ENCODE data around the gene TBX21. TPM values are rescaled to one million over a fixed set of nuclear protein-coding genes. Genes with fewer than 3 reads are reported as not detected.

TBX21 gene
- total RNA-seq, 2 experiments from 2014 or later, result 10.6 to 12.3 TPM

GRCh38 chr17:47728214-47728877 lies 4.7 kb upstream of the TBX21 start:
- Histone ChIP-seq H3K27ac (ENCODE audit: low read depth in 1 of 2, low read length in 2 of 2) (no peak overlapping the region), H3K4me1 (ENCODE audit: insufficient read depth, low read length) (peaks cover 55% of the 10 kb centered on the region), H3K36me3 (ENCODE audit: insufficient read depth, low read length) (no peaks in the 10 kb centered on the region), H3K4me3 (ENCODE audit: low read length) (no peak overlapping the region), H3K9me3 (ENCODE audit: control insufficient read depth in 1 of 2, insufficient read depth in 1 of 2, low read length in 2 of 2) (no peaks in the 10 kb centered on the region), H3K27me3 (ENCODE audit: control insufficient read depth in 1 of 2, insufficient read depth in 2 of 2, low read length in 2 of 2) (no peaks in the 10 kb centered on the region)
- peaks cover 24% of the 10 kb centered on the region for H3K4me1 Mint-ChIP-seq (ENCODE audit: low read depth)
- H3K9me3 Mint-ChIP-seq, result no peaks in the 10 kb centered on the region
- DNase-seq (no peak), ATAC-seq (ENCODE audit: poor library complexity) (no peak)
- CTCF ChIA-PET, result no interaction called here
- no peak for TF ChIP-seq CTCF (IDR thresholded peaks at IDR 0.05)
- H3K36me3 Mint-ChIP-seq (ENCODE audit: low read depth), result no peaks in the 10 kb centered on the region
- peaks cover 24% of the 10 kb centered on the region for H3K27me3 Mint-ChIP-seq
- POLR2A ChIA-PET, result no interaction called here
- no peak overlapping the region for H3K4me3 Mint-ChIP-seq
- H3K27ac Mint-ChIP-seq, result no peak overlapping the region
- intact Hi-C loops (cut with DNase I, micrococcal nuclease), result no loop called here

GRCh38 chr17:47729476-47729875 lies 3.6 kb upstream of the TBX21 start:
- H3K27me3 ChIP-seq (ENCODE audit: control insufficient read depth in 1 of 2, insufficient read depth in 2 of 2, low read length in 2 of 2), result peaks cover 0 to 2% of the 10 kb centered on the region in 2 experiments
- CTCF ChIA-PET, result no interaction called here
- Mint-ChIP-seq H3K4me1 (ENCODE audit: low read depth) (peaks cover 29% of the 10 kb centered on the region), H3K9me3 (no peaks in the 10 kb centered on the region), H3K36me3 (ENCODE audit: low read depth) (no peaks in the 10 kb centered on the region), H3K27ac (no peak overlapping the region), H3K4me3 (no peak overlapping the region), H3K27me3 (peaks cover 28% of the 10 kb centered on the region)
- DNase-seq (peak in 1 of 14 experiments; percentile 8), ATAC-seq (ENCODE audit: poor library complexity) (no peak)
- H3K27ac ChIP-seq (ENCODE audit: low read depth in 1 of 2, low read length in 2 of 2), result no peak overlapping the region
- peaks cover 57% of the 10 kb centered on the region for H3K4me1 ChIP-seq (ENCODE audit: insufficient read depth, low read length)
- H3K4me3 ChIP-seq (ENCODE audit: low read length), result no peak overlapping the region
- intact Hi-C loops (cut with DNase I, micrococcal nuclease), result no loop called here
- TF ChIP-seq CTCF (IDR thresholded peaks at IDR 0.05), result no peak
- POLR2A ChIA-PET, result no interaction called here
- H3K36me3 ChIP-seq (ENCODE audit: insufficient read depth, low read length), result no peaks in the 10 kb centered on the region
- no peaks in the 10 kb centered on the region for H3K9me3 ChIP-seq (ENCODE audit: control insufficient read depth in 1 of 2, insufficient read depth in 1 of 2, low read length in 2 of 2)

GRCh38 chr17:47730681-47731080 lies 2.4 kb upstream of the TBX21 start:
- Mint-ChIP-seq H3K4me1 (ENCODE audit: low read depth) (peaks cover 22% of the 10 kb centered on the region), H3K27ac (no peak overlapping the region), H3K9me3 (no peaks in the 10 kb centered on the region), H3K36me3 (ENCODE audit: low read depth) (no peaks in the 10 kb centered on the region), H3K27me3 (peaks cover 21% of the 10 kb centered on the region), H3K4me3 (no peak overlapping the region)
- TF ChIP-seq CTCF (IDR thresholded peaks at IDR 0.05), result no peak
- H3K9me3 ChIP-seq (ENCODE audit: control insufficient read depth in 1 of 2, insufficient read depth in 1 of 2, low read length in 2 of 2), result no peaks in the 10 kb centered on the region
- peaks cover 64% of the 10 kb centered on the region for H3K4me1 ChIP-seq (ENCODE audit: insufficient read depth, low read length)
- no peak overlapping the region for H3K4me3 ChIP-seq (ENCODE audit: low read length)
- POLR2A ChIA-PET, result no interaction called here
- ATAC-seq (ENCODE audit: poor library complexity) (no peak), DNase-seq (peak in 2 of 14 experiments; percentile 27 to 40)
- H3K27me3 ChIP-seq (ENCODE audit: control insufficient read depth in 1 of 2, insufficient read depth in 2 of 2, low read length in 2 of 2), result peaks cover 0 to 2% of the 10 kb centered on the region in 2 experiments
- intact Hi-C loops (cut with DNase I, micrococcal nuclease), result no loop called here
- no peaks in the 10 kb centered on the region for H3K36me3 ChIP-seq (ENCODE audit: insufficient read depth, low read length)
- H3K27ac ChIP-seq (ENCODE audit: low read depth in 1 of 2, low read length in 2 of 2), result no peak overlapping the region
- CTCF ChIA-PET, result no interaction called here

Measured in CD4-positive, alpha-beta T cell (primary cell).